Ovary (tissue), 9 donors: ENCODE data around the gene GABRB1. TPM values are rescaled to one million over a fixed set of nuclear protein-coding genes. Genes with fewer than 3 reads are reported as not detected.

ENCODE experiments used
- DNase-seq, 5 donors: peaks; one replicate each; pipeline ENCODE4 v3.0.0-alpha.2; 2019 to 2020
- H3K27ac ChIP-seq, 2 donors: fragments of 200-600 bp; one replicate each; pipeline versions ENCODE4 v1.5.1 to v1.8.0; 2019 to 2022
- H3K27me3 ChIP-seq: fragments of 200-600 bp; one replicate; pipeline ENCODE4 v1.8.0; 2022
- H3K36me3 ChIP-seq: fragments of 200-600 bp; sonication (generic); one replicate; pipeline ENCODE4 v1.5.1; 2019
- H3K4me1 ChIP-seq: one replicate; pipeline ENCODE4 v1.8.1; 2013; ENCODE audit warnings: mild to moderate bottlenecking, moderate library complexity; ENCODE audit not compliant: insufficient read depth
- H3K4me3 ChIP-seq: fragments of 200-600 bp; sonication (generic); one replicate; pipeline ENCODE4 v1.5.1; 2017
- H3K9me3 ChIP-seq, 2 donors: fragments of 200-600 bp in 1 of 2; sonication (generic) in 1 of 2; one replicate each; pipeline versions ENCODE4 v1.5.1 to v1.8.1; 2013 to 2019; ENCODE audit warnings: mild to moderate bottlenecking in 1 of 2, moderate library complexity in 1 of 2
- CTCF ChIP-seq, 3 donors: fragments of 450-650 bp in 2 of 3; fragments of 200-600 bp in 1 of 3; IDR thresholded peaks; one replicate each; pipeline versions ENCODE4 v1.5.1 to v1.8.0; 2016 to 2022; ENCODE audit warnings: antibody characterized with exemption in 3 of 3, mild to moderate bottlenecking in 1 of 3
- EP300 ChIP-seq: sonication (generic); formaldehyde crosslinking; IDR thresholded peaks from one replicate; pipeline ENCODE4 v1.6.1; 2017; ENCODE audit warnings: antibody characterized with exemption
- POLR2A ChIP-seq: fragments of 450-650 bp; IDR thresholded peaks from one replicate; pipeline ENCODE4 v1.6.1; 2017; ENCODE audit warnings: antibody characterized with exemption, mild to moderate bottlenecking, moderate library complexity
- WGBS, 3 donors: extraction: QIAGEN DNeasy Blood & Tissue Kit in 1 of 3; methylation state at CpG; one replicate each; pipeline versions ENCODE4 v1.1.5 to v1.1.7; 2013 to 2017; 5-methylcytosine and 5-hydroxymethylcytosine counted together
- intact Hi-C, 4 donors: fragments of 100-400 bp; cut with DNase I; formaldehyde crosslinking; loops; one replicate each; pipeline versions ENCODE4 v1.11.0 to v1.15.1; 2022 to 2023
- polyA plus RNA-seq, 2 donors: library from polyadenylated mRNA; stranded (reverse); fragments of 200-250 nt in 1 of 2; fragments of 350-450 nt in 1 of 2; fragmentation: Illumina TruSeq in 1 of 2; extraction: RNeasy Lipid Tissue Mini Kit (QIAGEN cat#74804) in 1 of 2; gene quantifications; one replicate each; pipeline ENCODE4 v1.2.3, GENCODE V29; 2013 to 2014
- total RNA-seq, 7 donors: library from RNA; depleted of rRNA in 2 of 7; stranded (reverse); fragments of >200 nt in 2 of 7; fragmentation: NEBNext Ultra II Directional in 3 of 7; extraction: Animal tissue kit (Norgen Biotek cat#: 25700) in 3 of 7; gene quantifications; one replicate each; pipeline versions ENCODE4 v1.1.0 to v1.2.4, GENCODE V29; 2016 to 2023
- donor health status: DM: no; HTN: no; CAD: no; lungs with moderate emphysema.
- donor health status: DM: no; HTN: no; CAD: no.
- donor health status: Bipolar disorder and iron deficiency.
- donor health status: DM: yes; HTN: yes; CAD: no.
- donor health status: DM: no; HTN: no; CAD: no.
- donor health status: DM: yes; HTN: yes; CAD: no.

GABRB1 gene
- total and polyA plus RNA-seq, 9 donors, result 0.23 to 0.43 TPM; not detected in 7

GRCh38 chr4:47386146-47386545, 354.8 kb downstream of the GABRB1 start:
- Histone ChIP-seq H3K4me3 (no peak overlapping the region), H3K4me1 (no peaks in the 10 kb centered on the region), H3K27me3 (no peaks in the 10 kb centered on the region), H3K36me3 (no peaks in the 10 kb centered on the region), H3K9me3 (no peaks in the 10 kb centered on the region), H3K27ac (no peak overlapping the region)
- no peak for DNase-seq
- intact Hi-C loops, result no loop called here
- 72 to 82% (median 78%) methylated on average over 1 of the region's 1 CpG for WGBS, 3 donors
- TF ChIP-seq POLR2A, result no peak
- no peak for TF ChIP-seq CTCF (IDR thresholded peaks at IDR 0.05)
- TF ChIP-seq EP300, result no peak

GRCh38 chr4:47386561-47387235, 355.3 kb downstream of the GABRB1 start:
- 51 to 62% (median 60%) methylated on average over 2 of the region's 2 CpGs for WGBS, 3 donors

GRCh38 chr4:47390428-47391125, 359.2 kb downstream of the GABRB1 start:
- H3K9me3 ChIP-seq, result no peaks in the 10 kb centered on the region
- DNase-seq, result no peak
- H3K4me1 ChIP-seq, result no peaks in the 10 kb centered on the region
- WGBS, 3 donors, result 84 to 89% (median 86%) methylated on average over 5 of the region's 5 CpGs
- TF ChIP-seq EP300 (no peak), POLR2A (no peak), CTCF (IDR thresholded peaks at IDR 0.05) (no peak)
- H3K36me3 ChIP-seq, result no peaks in the 10 kb centered on the region
- H3K27ac ChIP-seq, result no peak overlapping the region
- no peaks in the 10 kb centered on the region for H3K27me3 ChIP-seq
- H3K4me3 ChIP-seq, result no peak overlapping the region
- intact Hi-C loops, result no loop called here

More at GRCh38 chr4:47386561-47387235, 355.3 kb downstream of the GABRB1 start:
- DNase-seq, result no peak
- TF ChIP-seq EP300 (no peak), CTCF (IDR thresholded peaks at IDR 0.05) (no peak), POLR2A (no peak)
- no peak overlapping the region for H3K27ac ChIP-seq
- H3K4me3 ChIP-seq, result no peak overlapping the region
- no peaks in the 10 kb centered on the region for H3K4me1 ChIP-seq
- intact Hi-C loops, result no loop called here
- no peaks in the 10 kb centered on the region for H3K27me3 ChIP-seq
- no peaks in the 10 kb centered on the region for H3K36me3 ChIP-seq
- H3K9me3 ChIP-seq, result no peaks in the 10 kb centered on the region

GRCh38 chr4:47391256-47391655, 359.9 kb downstream of the GABRB1 start:
- TF ChIP-seq CTCF (IDR thresholded peaks at IDR 0.05), result no peak
- TF ChIP-seq POLR2A, result no peak
- no peak for TF ChIP-seq EP300
- no peaks in the 10 kb centered on the region for H3K36me3 ChIP-seq
- H3K4me1 ChIP-seq, result no peaks in the 10 kb centered on the region
- H3K27me3 ChIP-seq, result no peaks in the 10 kb centered on the region
- no peaks in the 10 kb centered on the region for H3K9me3 ChIP-seq
- H3K4me3 ChIP-seq, result no peak overlapping the region
- no peak overlapping the region for H3K27ac ChIP-seq
- 89 to 97% (median 94%) methylated on average over 3 of the region's 3 CpGs for WGBS, 3 donors
- DNase-seq, result no peak
- intact Hi-C loops, result no loop called here
